SK-N-SH (cell line): ENCODE results near the gene BRAF. TPM values are rescaled to one million over a fixed set of nuclear protein-coding genes. Genes with fewer than 3 reads are reported as not detected.

Source experiments
- CTCF ChIA-PET: fragments of 300-600, 350-600 bp; formaldehyde crosslinking; extraction: SDS; loops from one replicate; lab custom pipeline; 2021; lab: Yijun Ruan, JAX
- POLR2A ChIA-PET: fragments of 350-600 bp; sonication (Branson Sonifier 250); formaldehyde crosslinking; extraction: SDS; loops from one replicate; lab custom pipeline; 2020; ENCODE audit warnings: antibody characterized with exemption, inconsistent platforms; lab: Yijun Ruan, JAX
- DNase-seq: peaks from one replicate; pipeline ENCODE4 v3.0.0; 2012
- H2AFZ ChIP-seq: fragments of 200-600 bp; sonication (generic); 2 replicates; pipeline ENCODE4 v1.8.1; 2016; ENCODE audit warnings: antibody characterized with exemption, mild to moderate bottlenecking, low read depth
- H3F3A ChIP-seq: fragments of 200-600 bp; sonication (generic); replicated peaks from 2 replicates; pipeline ENCODE3; 2016; ENCODE audit warnings: antibody characterized with exemption, mild to moderate bottlenecking; ENCODE audit not compliant: insufficient read depth
- H3K27ac ChIP-seq, 2 experiments: fragments of 200-500 bp in 1 of 2; fragments of 200-600 bp in 1 of 2; sonication (Bioruptor generic) in 1 of 2; sonication (generic), shearing (Covaris generic) in 1 of 2; 2 replicates each; pipeline versions ENCODE4 v1.5.1 to v1.6.1; 2014 to 2016; ENCODE audit warnings: low read depth in 2 of 2, inconsistent platforms in 1 of 2, low read length in 1 of 2, mild to moderate bottlenecking in 1 of 2, mixed read lengths in 1 of 2
- H3K27me3 ChIP-seq: fragments of 200-600 bp; sonication (generic), shearing (Covaris generic); 2 replicates; pipeline ENCODE4 v1.6.1; 2016; ENCODE audit warnings: mixed run types; ENCODE audit not compliant: insufficient read depth
- H3K36me3 ChIP-seq, 2 experiments: fragments of 200-500 bp in 1 of 2; fragments of 200-600 bp in 1 of 2; sonication (Bioruptor generic) in 1 of 2; sonication (generic) in 1 of 2; replicated peaks in 1 of 2; 2 replicates each; pipeline versions ENCODE3 to v1.5.1; 2014 to 2016; ENCODE audit warnings: low read length in 1 of 2, mild to moderate bottlenecking in 1 of 2; ENCODE audit not compliant: insufficient read depth in 2 of 2, control insufficient read depth in 1 of 2
- H3K4me1 ChIP-seq, 2 experiments: fragments of 200-500 bp in 1 of 2; fragments of 200-600 bp in 1 of 2; sonication (Bioruptor generic) in 1 of 2; sonication (generic), shearing (Covaris generic) in 1 of 2; 2 replicates each; pipeline versions ENCODE4 v1.5.1 to v1.6.1; 2014 to 2016; ENCODE audit warnings: low read depth in 1 of 2, low read length in 1 of 2, mixed run types in 1 of 2; ENCODE audit not compliant: insufficient read depth in 2 of 2, control insufficient read depth in 1 of 2
- H3K4me2 ChIP-seq: fragments of 200-600 bp; sonication (generic), shearing (Covaris generic); 2 replicates; pipeline ENCODE4 v1.6.1; 2017; ENCODE audit warnings: mixed run types
- H3K4me3 ChIP-seq, 2 experiments: fragments of 200-500 bp in 1 of 2; fragments of 200-600 bp in 1 of 2; sonication (Bioruptor generic) in 1 of 2; sonication (generic), shearing (Covaris generic) in 1 of 2; 2 replicates each; pipeline versions ENCODE4 v1.5.1 to v1.8.1; 2014 to 2016; ENCODE audit warnings: low read depth in 2 of 2, inconsistent platforms in 1 of 2, low read length in 1 of 2, mild to moderate bottlenecking in 1 of 2, mixed read lengths in 1 of 2, moderate library complexity in 1 of 2
- H3K79me2 ChIP-seq: fragments of 200-600 bp; sonication (generic); 2 replicates; pipeline ENCODE4 v1.8.1; 2017; ENCODE audit warnings: mild to moderate bottlenecking; ENCODE audit not compliant: insufficient read depth
- H3K9ac ChIP-seq: fragments of 200-600 bp; sonication (generic); 2 replicates; pipeline ENCODE4 v1.6.1; 2017; ENCODE audit warnings: mixed run types
- H3K9me2 ChIP-seq: fragments of 200-600 bp; sonication (generic); 2 replicates; pipeline ENCODE4 v1.6.1; 2017; ENCODE audit warnings: mixed run types
- H3K9me3 ChIP-seq: fragments of 200-600 bp; sonication (generic); 2 replicates; pipeline ENCODE4 v1.6.1; 2017; ENCODE audit warnings: mixed run types, mild to moderate bottlenecking, moderate library complexity
- H4K20me1 ChIP-seq: fragments of 200-600 bp; sonication (generic); 2 replicates; pipeline ENCODE4 v1.6.1; 2017; ENCODE audit warnings: mild to moderate bottlenecking, mixed run types; ENCODE audit not compliant: insufficient read depth
- EZH2phosphoT487 ChIP-seq: fragments of 200-600 bp; sonication (generic); IDR thresholded peaks from 2 replicates; pipeline ENCODE4 v1.6.1; 2017; ENCODE audit warnings: low read depth, mixed run types, mild to moderate bottlenecking, antibody characterized with exemption, moderate library complexity, borderline replicate concordance
- FOSL2 ChIP-seq: IDR thresholded peaks from 2 replicates; pipeline ENCODE4 v1.4.0; 2012; ENCODE audit warnings: low read depth, mild to moderate bottlenecking, moderate library complexity, borderline replicate concordance
- FOXJ3 ChIP-seq: sonication (generic); formaldehyde crosslinking; IDR thresholded peaks from 2 replicates; pipeline ENCODE4 v1.5.1; 2020; ENCODE audit warnings: mild to moderate bottlenecking, missing genetic modification reagents
- GABPA ChIP-seq: IDR thresholded peaks from 2 replicates; pipeline ENCODE4 v1.4.0; 2012; ENCODE audit warnings: low read depth, mild to moderate bottlenecking
- GATA2 ChIP-seq: sonication (generic); formaldehyde crosslinking; IDR thresholded peaks from 2 replicates; pipeline ENCODE4 v1.5.0; 2020; ENCODE audit warnings: mild to moderate bottlenecking, missing genetic modification reagents
- IRF3 ChIP-seq: fragments of 150-350 bp; IDR thresholded peaks from 2 replicates; pipeline ENCODE4 v1.6.1; 2016; ENCODE audit warnings: mild to moderate bottlenecking, low read depth, low read length
- MEF2A ChIP-seq: IDR thresholded peaks from 2 replicates; pipeline ENCODE4 v1.4.0; 2012; ENCODE audit warnings: low read depth, borderline replicate concordance
- MXI1 ChIP-seq: IDR thresholded peaks from 2 replicates; pipeline ENCODE4 v1.6.1; 2012; ENCODE audit warnings: mild to moderate bottlenecking, low read depth, low read length, improper control_type of control experiment
- NFIC ChIP-seq: IDR thresholded peaks from 2 replicates; pipeline ENCODE4 v1.4.0; 2012; ENCODE audit warnings: borderline replicate concordance
- RAD21 ChIP-seq: IDR thresholded peaks from 2 replicates; pipeline ENCODE4 v1.6.1; 2012; ENCODE audit warnings: mild to moderate bottlenecking, low read length
- RFX5 ChIP-seq: IDR thresholded peaks from 2 replicates; pipeline ENCODE4 v1.6.1; 2012; ENCODE audit warnings: mild to moderate bottlenecking, improper control_type of control experiment, low read length
- SMC3 ChIP-seq: IDR thresholded peaks from 2 replicates; pipeline ENCODE4 v1.6.1; 2012; ENCODE audit warnings: low read depth, low read length, improper control_type of control experiment
- TEAD4 ChIP-seq: IDR thresholded peaks from 2 replicates; pipeline ENCODE4 v1.4.0; 2012; ENCODE audit warnings: mild to moderate bottlenecking, borderline replicate concordance; ENCODE audit not compliant: insufficient read depth
- YY1 ChIP-seq: IDR thresholded peaks from 2 replicates; pipeline ENCODE4 v1.4.0; 2012; ENCODE audit warnings: low read depth, mild to moderate bottlenecking
- WGBS: methylation state at CpG from one replicate; pipeline ENCODE4 v1.1.6; 2017; ENCODE audit warnings: low lambda C conversion rate; 5-methylcytosine and 5-hydroxymethylcytosine counted together
- polyA plus RNA-seq, 3 experiments: library from polyadenylated mRNA; depleted of rRNA; stranded (reverse); fragments of >200 nt; gene quantifications; 2 replicates each; pipeline ENCODE4 v1.2.3, GENCODE V29; 2012
- TF ChIP-seq, protein P1 (sequence below): IDR thresholded peaks from 2 replicates; pipeline ENCODE4 v1.4.0; 2012; ENCODE audit warnings: low read depth

The BRAF gene
- polyA plus RNA-seq, 1 of the 3 experiments (the other 2 are of a cell fraction) = 5.2 TPM

DNA sequence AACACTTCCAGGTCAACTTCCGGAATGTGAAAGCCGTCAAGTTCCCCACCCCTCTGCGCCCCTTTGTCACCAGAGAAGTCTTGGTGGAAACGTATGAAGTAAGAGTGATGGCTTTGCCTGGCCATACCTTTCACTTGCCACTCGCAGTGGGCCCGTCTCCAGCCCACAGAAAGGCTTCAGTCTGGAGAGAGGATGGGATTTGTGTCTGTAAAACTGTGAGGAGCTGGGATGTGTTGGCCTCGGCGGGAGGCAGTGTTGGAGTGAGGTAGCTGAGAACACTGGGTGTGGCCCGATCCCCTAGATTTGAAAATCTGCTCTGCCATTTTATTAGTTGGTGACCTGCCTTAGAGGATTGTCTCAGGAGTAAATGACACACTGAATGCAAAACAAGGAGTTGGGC lies 245.5 kb downstream of the BRAF start:
- no peak overlapping the region for H3K4me2 ChIP-seq
- 98% methylated on average over 9 of the region's 9 CpGs for WGBS
- no peak overlapping the region for H3K4me3 ChIP-seq
- H3K36me3 ChIP-seq = peaks cover 0 to 10% of the 10 kb centered on the region in 2 experiments
- H2AFZ ChIP-seq = no peak overlapping the region
- no peaks in the 10 kb centered on the region for H3F3A ChIP-seq
- H3K9ac ChIP-seq = no peak overlapping the region
- no peaks in the 10 kb centered on the region for H4K20me1 ChIP-seq
- ChIA-PET POLR2A (no interaction called here), CTCF (interaction anchor here (1.3 to 2.0 kb wide), 2 partner anchors 26 to 333 kb away, joined by 5 to 6 read pairs; no protein-coding TSS in a partner anchor)
- no peaks in the 10 kb centered on the region for H3K9me2 ChIP-seq
- TF ChIP-seq GABPA (no peak), FOXJ3 (CRISPR knock-in tag) (no peak), FOSL2 (no peak), IRF3 (no peak)
- no peak overlapping the region for H3K27ac ChIP-seq
- no peaks in the 10 kb centered on the region for H3K9me3 ChIP-seq
- no peaks in the 10 kb centered on the region for H3K27me3 ChIP-seq
- H3K4me1 ChIP-seq = peaks cover 0 to 5% of the 10 kb centered on the region in 2 experiments; a peak in 1 of 4 replicates
- H3K79me2 ChIP-seq = no peaks in the 10 kb centered on the region
- no peak for DNase-seq

GRCh38 chr7:140678816-140679130 lies 246.0 kb downstream of the BRAF start:
- H3K27ac ChIP-seq = no peak overlapping the region
- no peak for DNase-seq
- TF ChIP-seq EZH2phosphoT487 = no peak
- TF ChIP-seq YY1 = no peak
- no peak for TF ChIP-seq NFIC
- TF ChIP-seq TEAD4 = no peak
- no peak for TF ChIP-seq SMC3
- no peak for TF ChIP-seq RFX5
- TF ChIP-seq MXI1 = no peak
- TF ChIP-seq MEF2A = no peak
- TF ChIP-seq GATA2 (CRISPR knock-in tag) = no peak
- TF ChIP-seq, protein P1, sequence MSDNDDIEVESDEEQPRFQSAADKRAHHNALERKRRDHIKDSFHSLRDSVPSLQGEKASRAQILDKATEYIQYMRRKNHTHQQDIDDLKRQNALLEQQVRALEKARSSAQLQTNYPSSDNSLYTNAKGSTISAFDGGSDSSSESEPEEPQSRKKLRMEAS = no peak
- no peak for TF ChIP-seq RAD21
- ChIA-PET POLR2A (no interaction called here), CTCF (interaction anchor here (2.0 kb wide), 1 partner anchor 26 kb away, joined by 6 read pairs; no protein-coding TSS in a partner anchor)
- no peaks in the 10 kb centered on the region for H3K9me3 ChIP-seq
- 95% methylated on average over 7 of the region's 7 CpGs for WGBS
- H3K4me2 ChIP-seq = no peak overlapping the region
- H3K79me2 ChIP-seq = no peaks in the 10 kb centered on the region
- H3K27me3 ChIP-seq = no peaks in the 10 kb centered on the region
- no peak overlapping the region for H3K4me3 ChIP-seq
- H3F3A ChIP-seq = no peaks in the 10 kb centered on the region
- H2AFZ ChIP-seq = no peak overlapping the region
- no peaks in the 10 kb centered on the region for H4K20me1 ChIP-seq
- H3K9me2 ChIP-seq = no peaks in the 10 kb centered on the region
- peaks cover 4 to 9% of the 10 kb centered on the region in 2 experiments; a peak in 2 of 4 replicates for H3K4me1 ChIP-seq
- no peak overlapping the region for H3K9ac ChIP-seq
- H3K36me3 ChIP-seq = peaks cover 0 to 10% of the 10 kb centered on the region in 2 experiments
